Heart left ventricle (tissue), 13 donors: ENCODE results near the gene SPRY4.

ENCODE experiments used
- CTCF ChIP-seq, 12 donors: fragments of 200-600 bp; sonication (generic) in 4 of 12; IDR thresholded peaks; one replicate each; pipeline versions ENCODE4 v1.5.0 to v1.8.0; 2018 to 2022; ENCODE audit warnings: antibody characterized with exemption in 12 of 12, mild to moderate bottlenecking in 5 of 12
- POLR2A ChIP-seq, 2 donors: fragments of 450-650 bp; IDR thresholded peaks; one replicate each; pipeline ENCODE4 v1.6.1; 2017; ENCODE audit warnings: antibody characterized with exemption in 2 of 2, mild to moderate bottlenecking in 2 of 2, moderate library complexity in 2 of 2
- donor health status: ischemic (EF 13 %, LVEDD 7.1; RV severe dilation, severe dysfunction).
- donor health status: DM: no; HTN: yes; CAD: no.
- donor health status: DM: no; HTN: no; CAD: no.
- donor health status: ischemic (EF 25% LVEDD 6.9; RV normal size, moderate dysfunction).
- donor health status: ischemic (EF 25% LVEDD 5.7; RV mildly dilated, moderate dysfunction).
- donor health status: ischemic (EF 35%, LVEDD 5.7; RV mildly dilated, moderate dysfunction).
- donor health status: nonischemic (EF 11% LVEDD 7.7; RV severe dilation, severe dysfunction).
- donor health status: DM: yes; HTN: yes; CAD: no.
- donor health status: PGD.
- donor health status: ischemic (EF 29% LVEDD 5.4; RV normal size, mild dysfunction).
- donor health status: nonischemic (EF 23%, LVEDD 6.1; RV moderate dilation, normal function).

DNA sequence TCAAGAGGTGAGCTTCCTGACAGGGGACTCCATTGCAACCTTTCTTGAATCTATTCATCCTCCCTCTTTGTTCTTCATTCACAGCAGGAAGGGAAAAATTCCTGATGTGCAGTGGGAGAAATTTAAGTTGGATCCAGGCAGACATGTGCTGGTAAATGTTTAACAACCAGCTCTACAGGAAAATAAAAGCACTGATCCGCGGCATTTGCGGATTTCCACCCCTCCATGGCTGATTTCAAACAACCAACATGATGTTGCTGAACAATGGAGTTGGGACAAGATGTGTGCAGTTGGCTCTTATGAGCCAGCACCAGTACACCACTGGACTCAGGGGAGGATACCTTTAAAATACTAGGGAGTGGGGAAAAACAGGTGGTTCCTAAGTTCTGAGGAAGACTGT lies 47.0 kb downstream of the SPRY4 start:
- TF ChIP-seq CTCF (IDR thresholded peaks at IDR 0.05): no peak
- no peak for TF ChIP-seq POLR2A (IDR thresholded peaks at IDR 0.05)
